Measurements from ENCODE around the gene EPM2A. TPM values are rescaled to one million over a fixed set of nuclear protein-coding genes. Genes with fewer than 3 reads are reported as not detected.
"Not testable (repeated sequence)": the region's sequence is repeated elsewhere in the genome, so short reads cannot be mapped to it uniquely, and the experiment has no call there.

The EPM2A gene
- total and polyA plus RNA-seq, 7 donors: 2.3 to 79.5 (median 66.5) TPM

- TF ChIP-seq CTCF (IDR thresholded peaks at IDR 0.05): peak in 2 of 4 experiments; percentile 10 to 50
- no peak for TF ChIP-seq EP300 (IDR thresholded peaks at IDR 0.05)
- H3K9me3 ChIP-seq: no peaks in the 10 kb centered on the region
- H3K36me3 ChIP-seq: no peaks in the 10 kb centered on the region
- H3K4me3 ChIP-seq: no peak overlapping the region
- intact Hi-C loops (cut with DNase I): no loop called here
- WGBS, 2 donors: 55 to 65% methylated on average over 3 of the region's 3 CpGs
- no peak overlapping the region for H3K27ac ChIP-seq
- DNase-seq: no peak
- no peaks in the 10 kb centered on the region for H3K27me3 ChIP-seq
- H3K4me1 ChIP-seq: peaks cover 0 to 10% (median 0%) of the 10 kb centered on the region in 4 donors
Measured at GRCh38 chr6:145704143-145704781, 31.1 kb downstream of the EPM2A start.

GRCh38 chr6:145699462-145699861 is 35.9 kb downstream of the EPM2A start:
- DNase-seq: no peak
- TF ChIP-seq CTCF (IDR thresholded peaks at IDR 0.05): no peak
- TF ChIP-seq POLR2AphosphoS5 (IDR thresholded peaks at IDR 0.05): no peak
- no peak for TF ChIP-seq POLR2A (IDR thresholded peaks at IDR 0.05)
- TF ChIP-seq EP300 (IDR thresholded peaks at IDR 0.05): no peak
- no peaks in the 10 kb centered on the region for H3K4me1 ChIP-seq
- H3K36me3 ChIP-seq: no peaks in the 10 kb centered on the region
- no peaks in the 10 kb centered on the region for H3K27me3 ChIP-seq
- intact Hi-C loops (cut with DNase I): no loop called here
- no peaks in the 10 kb centered on the region for H3K9me3 ChIP-seq
- H3K27ac ChIP-seq: no peak overlapping the region
- no peak overlapping the region for H3K4me3 ChIP-seq

GRCh38 chr6:145697401-145697800 is 37.9 kb downstream of the EPM2A start:
- H3K36me3 ChIP-seq; H3K4me3 ChIP-seq; intact Hi-C loops (cut with DNase I); H3K9me3 ChIP-seq; DNase-seq; H3K27ac ChIP-seq; H3K27me3 ChIP-seq; H3K4me1 ChIP-seq: not testable (repeated sequence)
- 95 to 97% methylated on average over 12 of the region's 12 CpGs for WGBS, 2 donors

GRCh38 chr6:145694083-145694737 is 41.1 kb downstream of the EPM2A start:
- WGBS, 2 donors: 88 to 90% methylated on average over 4 of the region's 4 CpGs

DNA sequence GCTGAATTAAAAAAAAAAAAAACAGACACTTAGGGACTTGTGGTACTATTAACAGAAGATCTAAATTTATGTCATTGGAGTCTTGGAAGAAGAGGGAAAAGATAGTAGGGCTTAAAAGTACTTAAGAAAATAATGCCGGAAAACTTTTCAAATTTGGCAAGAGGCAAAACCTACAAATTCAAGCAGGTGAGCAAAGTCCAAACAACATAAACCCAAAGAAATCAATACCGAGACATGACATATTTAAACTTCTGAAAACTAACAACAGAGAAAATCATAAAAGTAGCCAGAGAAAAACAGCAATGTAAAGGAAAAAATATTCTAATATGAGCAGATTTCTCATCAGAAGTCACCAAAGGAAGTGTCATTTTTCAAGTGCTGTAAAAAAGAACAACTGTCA is 44.4 kb downstream of the EPM2A start:
- H3K27ac ChIP-seq: no peak overlapping the region
- H3K36me3 ChIP-seq: peaks cover 0 to under 1% (median 0%) of the 10 kb centered on the region in 4 donors
- DNase-seq: no peak
- H3K4me1 ChIP-seq: peaks cover 0 to 6% (median 4%) of the 10 kb centered on the region in 4 donors
- H3K9me3 ChIP-seq: no peaks in the 10 kb centered on the region
- H3K27me3 ChIP-seq: no peaks in the 10 kb centered on the region
- 93 to 96% methylated on average over 2 of the region's 2 CpGs for WGBS, 2 donors
- intact Hi-C loops (cut with DNase I): no loop called here
- no peak overlapping the region for H3K4me3 ChIP-seq
- TF ChIP-seq POLR2A (IDR thresholded peaks at IDR 0.05) (no peak), CTCF (IDR thresholded peaks at IDR 0.05) (no peak), POLR2AphosphoS5 (IDR thresholded peaks at IDR 0.05) (no peak), EP300 (IDR thresholded peaks at IDR 0.05) (no peak)

More at GRCh38 chr6:145694083-145694737, 41.1 kb downstream of the EPM2A start:
- no peaks in the 10 kb centered on the region for H3K36me3 ChIP-seq
- H3K27ac ChIP-seq: no peak overlapping the region
- TF ChIP-seq POLR2A (IDR thresholded peaks at IDR 0.05) (no peak), EP300 (IDR thresholded peaks at IDR 0.05) (no peak), CTCF (IDR thresholded peaks at IDR 0.05) (no peak), POLR2AphosphoS5 (IDR thresholded peaks at IDR 0.05) (no peak)
- no peaks in the 10 kb centered on the region for H3K27me3 ChIP-seq
- H3K4me1 ChIP-seq: no peaks in the 10 kb centered on the region
- no peaks in the 10 kb centered on the region for H3K9me3 ChIP-seq
- no peak overlapping the region for H3K4me3 ChIP-seq
- DNase-seq: no peak
- intact Hi-C loops (cut with DNase I): no loop called here
